ENCODE results near the gene ACTN4.

ACTN4 gene

DNA sequence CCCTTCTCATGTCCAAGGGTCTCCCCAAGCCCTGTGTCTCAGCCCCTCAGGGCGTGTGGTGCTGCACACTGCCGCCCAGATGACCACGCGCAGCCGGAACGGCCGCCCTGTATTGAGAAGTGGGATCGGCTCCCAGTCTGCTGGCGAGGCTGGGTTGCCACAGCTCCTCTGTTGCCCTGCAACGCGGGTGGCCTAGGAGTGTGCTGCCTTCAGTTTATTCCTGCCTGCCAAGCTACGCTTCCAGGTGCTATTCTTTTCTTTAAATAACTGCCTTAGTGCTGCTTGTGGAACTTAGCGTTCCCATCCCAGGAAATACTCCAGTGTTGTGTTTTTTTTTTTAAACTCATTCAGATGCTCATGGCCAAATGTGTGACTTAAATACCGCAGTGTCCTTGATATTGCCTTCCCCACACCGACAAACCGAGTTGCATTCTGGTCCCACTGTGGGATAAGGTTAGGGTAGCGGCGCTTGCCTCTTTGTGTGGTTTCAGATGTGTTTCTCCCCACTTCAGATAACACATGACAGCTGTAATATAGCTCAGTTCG lies 16.6 kb downstream of the ACTN4 start:
- H3K4me3 ChIP-seq (ENCODE audit: low read length): no peak overlapping the region
- no peaks in the 10 kb centered on the region for H3K27me3 ChIP-seq (ENCODE audit: control insufficient read depth, insufficient read depth, low read length)
- peaks cover 75% of the 10 kb centered on the region for H3K4me1 ChIP-seq (ENCODE audit: control insufficient read depth, low read depth, low read length)
- H3K27ac ChIP-seq (ENCODE audit: low read length): peak overlapping the region; percentile 12
- no peaks in the 10 kb centered on the region for H3K9me3 ChIP-seq (ENCODE audit: control insufficient read depth, low read depth, low read length)
- H3K9ac ChIP-seq (ENCODE audit: low read length): no peak overlapping the region
- no peaks in the 10 kb centered on the region for H3K36me3 ChIP-seq (ENCODE audit: control insufficient read depth, low read depth, low read length)

DNA sequence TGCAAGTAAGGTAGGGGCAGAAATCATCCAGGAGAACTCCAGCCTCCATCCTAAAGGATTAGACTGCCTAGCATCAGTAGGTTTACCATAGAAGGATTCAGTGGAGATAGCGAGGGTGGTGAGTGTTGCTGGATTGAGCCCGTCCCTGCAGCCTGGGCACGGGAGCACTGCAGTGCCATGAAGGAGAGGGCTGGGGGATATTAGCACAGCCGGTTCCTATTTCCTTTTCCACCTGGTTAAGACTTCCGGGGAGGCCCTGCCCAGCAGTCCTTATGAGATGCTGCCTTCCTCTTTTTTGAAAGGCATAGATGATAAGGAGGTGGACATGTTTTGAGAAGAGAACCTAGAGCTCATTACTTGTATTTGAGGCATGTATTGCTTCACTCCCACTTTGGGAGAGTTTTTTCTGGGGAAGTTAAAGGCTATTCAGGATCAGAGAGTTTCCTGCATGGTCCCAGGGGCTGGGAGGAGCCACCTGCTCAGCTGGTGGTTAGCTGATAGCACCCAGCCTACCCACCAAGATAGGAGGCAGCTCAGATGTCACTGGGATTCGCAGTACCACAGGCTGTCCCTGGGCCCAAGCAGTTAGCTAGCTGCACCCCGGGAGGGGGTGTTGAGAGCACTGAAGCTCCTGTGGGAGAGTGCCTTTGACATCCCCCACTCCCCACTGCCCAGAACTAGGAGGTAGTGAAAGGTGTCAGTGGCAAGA lies 17.2 kb downstream of the ACTN4 start:
- peak overlapping the region; percentile 52 for H3K9ac ChIP-seq (ENCODE audit: low read length)
- H3K27ac ChIP-seq (ENCODE audit: low read length): peak overlapping the region; percentile 12
- H3K4me3 ChIP-seq (ENCODE audit: low read length): no peak overlapping the region
- no peaks in the 10 kb centered on the region for H3K36me3 ChIP-seq (ENCODE audit: control insufficient read depth, low read depth, low read length)
- H3K9me3 ChIP-seq (ENCODE audit: control insufficient read depth, low read depth, low read length): no peaks in the 10 kb centered on the region
- no peaks in the 10 kb centered on the region for H3K27me3 ChIP-seq (ENCODE audit: control insufficient read depth, insufficient read depth, low read length)
- peaks cover 79% of the 10 kb centered on the region for H3K4me1 ChIP-seq (ENCODE audit: control insufficient read depth, low read depth, low read length)

DNA sequence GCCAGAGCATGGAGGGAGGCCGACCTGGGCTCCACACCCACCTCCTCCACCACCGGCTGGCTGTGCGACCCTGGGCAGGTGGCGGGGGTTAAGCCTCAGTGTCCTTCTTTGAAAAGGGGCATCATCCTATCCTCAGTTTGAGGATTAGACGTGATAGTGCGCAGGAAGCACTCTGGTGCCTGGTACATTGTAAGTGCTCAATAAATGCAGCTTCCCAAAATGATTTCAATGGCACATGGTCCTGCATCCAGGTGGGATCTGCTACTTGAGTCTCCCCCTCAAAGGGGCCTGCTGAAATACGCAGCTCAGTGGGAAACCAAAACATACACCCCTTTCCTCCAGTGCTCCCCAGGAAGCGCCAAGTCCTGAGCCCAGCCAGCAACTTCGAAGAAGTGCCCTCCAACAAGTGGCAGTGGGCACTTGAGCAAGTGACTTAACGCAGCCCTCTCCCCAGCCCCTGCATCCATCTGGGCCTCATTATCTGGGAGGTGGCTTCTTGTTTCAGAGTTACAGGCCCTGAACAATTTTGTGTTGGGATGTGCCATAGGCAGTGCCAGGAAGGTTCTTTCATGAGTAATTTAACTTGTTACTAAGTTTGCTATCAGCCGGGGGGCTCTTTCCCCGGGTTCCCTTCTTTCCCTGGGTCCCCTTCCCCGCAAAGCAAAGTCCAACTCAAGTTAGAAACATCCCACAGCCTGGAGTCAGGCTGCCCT lies 17.9 kb downstream of the ACTN4 start:
- H3K9ac ChIP-seq (ENCODE audit: low read length): peak overlapping the region; percentile 52
- peaks cover 85% of the 10 kb centered on the region for H3K4me1 ChIP-seq (ENCODE audit: control insufficient read depth, low read depth, low read length)
- no peak overlapping the region for H3K4me3 ChIP-seq (ENCODE audit: low read length)
- H3K9me3 ChIP-seq (ENCODE audit: control insufficient read depth, low read depth, low read length): no peaks in the 10 kb centered on the region
- H3K27me3 ChIP-seq (ENCODE audit: control insufficient read depth, insufficient read depth, low read length): no peaks in the 10 kb centered on the region
- H3K27ac ChIP-seq (ENCODE audit: low read length): peak overlapping the region; percentile 81
- no peaks in the 10 kb centered on the region for H3K36me3 ChIP-seq (ENCODE audit: control insufficient read depth, low read depth, low read length)

DNA sequence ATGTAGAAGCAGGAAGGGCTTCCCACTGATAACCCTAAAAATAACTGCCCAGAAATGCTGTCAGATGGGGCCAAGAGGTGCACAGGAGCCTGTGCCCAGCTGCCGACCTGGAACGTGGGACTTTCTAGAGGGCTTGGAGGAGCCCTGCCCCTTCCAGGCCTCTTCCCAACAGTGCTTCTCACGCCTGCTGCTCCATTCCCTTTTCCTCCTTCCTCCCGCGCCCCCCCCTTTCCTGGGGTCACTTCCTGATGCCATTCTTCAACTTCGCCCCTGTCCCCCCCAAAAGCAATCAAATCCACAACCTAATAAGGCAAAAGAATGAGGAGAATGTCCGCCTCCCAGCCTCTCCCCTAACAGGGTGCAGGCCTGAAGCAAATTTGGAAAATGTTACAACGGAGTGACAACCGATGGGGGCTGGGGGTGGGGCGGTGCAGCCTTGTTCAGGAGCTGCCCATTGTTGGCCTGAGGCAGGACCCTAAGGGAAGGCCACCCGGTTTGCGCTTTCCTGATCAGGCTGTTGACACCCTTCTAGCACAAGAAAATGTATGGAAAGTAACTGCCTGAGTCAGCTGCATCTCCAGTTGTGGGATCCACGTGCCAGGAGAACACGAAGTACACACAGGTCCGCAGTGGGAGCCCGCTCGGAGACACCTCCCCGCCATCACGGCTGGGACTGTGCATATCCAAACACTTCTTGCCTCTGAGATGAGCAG lies 18.7 kb downstream of the ACTN4 start:
- peaks cover 84% of the 10 kb centered on the region for H3K4me1 ChIP-seq (ENCODE audit: control insufficient read depth, low read depth, low read length)
- H3K4me3 ChIP-seq (ENCODE audit: low read length): peak overlapping the region; percentile 12
- H3K36me3 ChIP-seq (ENCODE audit: control insufficient read depth, low read depth, low read length): no peaks in the 10 kb centered on the region
- H3K27ac ChIP-seq (ENCODE audit: low read length): peak overlapping the region; percentile 81
- no peaks in the 10 kb centered on the region for H3K9me3 ChIP-seq (ENCODE audit: control insufficient read depth, low read depth, low read length)
- no peaks in the 10 kb centered on the region for H3K27me3 ChIP-seq (ENCODE audit: control insufficient read depth, insufficient read depth, low read length)
- H3K9ac ChIP-seq (ENCODE audit: low read length): peak overlapping the region; percentile 52

DNA sequence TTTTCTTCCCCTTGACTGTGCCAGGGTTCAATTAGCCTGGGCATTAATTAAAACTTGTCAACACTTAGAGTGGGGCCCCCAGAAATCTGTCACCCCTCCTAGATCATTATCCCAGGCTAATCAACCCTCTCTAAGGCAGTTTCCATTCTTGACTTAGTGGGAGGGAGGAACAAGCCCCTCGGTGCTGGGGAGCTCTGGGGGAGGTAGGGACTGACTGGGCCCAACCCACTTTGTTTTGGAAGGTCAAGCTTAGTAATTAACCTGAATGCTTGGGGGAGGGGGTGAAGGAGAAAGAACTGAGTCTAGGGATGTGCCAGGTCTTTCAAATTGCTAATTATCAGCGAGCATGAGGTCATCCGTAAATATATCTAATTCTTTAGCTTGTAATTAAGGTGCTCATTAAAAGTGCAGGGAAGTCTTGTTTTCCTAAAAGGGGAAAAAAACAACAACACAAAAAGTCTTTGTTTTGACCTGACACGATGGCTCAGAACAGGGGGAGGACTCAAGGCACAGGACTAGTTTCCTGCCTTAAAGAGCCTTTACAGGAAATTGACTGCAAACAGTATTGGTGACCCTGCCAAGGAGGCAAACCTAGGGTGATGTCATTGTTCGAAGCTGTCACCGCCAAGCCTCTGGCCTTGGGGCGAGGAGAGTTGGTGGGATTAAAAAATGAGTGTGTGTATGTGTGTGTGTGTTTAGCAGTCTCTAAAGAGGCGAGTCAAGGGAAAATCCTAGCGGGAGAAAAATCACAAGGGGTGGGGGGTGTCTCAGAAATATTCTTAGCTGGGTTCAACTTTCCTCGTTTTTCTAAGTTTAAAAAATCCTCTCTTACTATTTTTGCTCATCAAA lies 19.4 kb downstream of the ACTN4 start:
- no peaks in the 10 kb centered on the region for H3K36me3 ChIP-seq (ENCODE audit: control insufficient read depth, low read depth, low read length)
- H3K4me3 ChIP-seq (ENCODE audit: low read length): peak overlapping the region; percentile 12
- no peaks in the 10 kb centered on the region for H3K27me3 ChIP-seq (ENCODE audit: control insufficient read depth, insufficient read depth, low read length)
- H3K9me3 ChIP-seq (ENCODE audit: control insufficient read depth, low read depth, low read length): no peaks in the 10 kb centered on the region
- H3K4me1 ChIP-seq (ENCODE audit: control insufficient read depth, low read depth, low read length): peaks cover 84% of the 10 kb centered on the region
- H3K27ac ChIP-seq (ENCODE audit: low read length): peak overlapping the region; percentile 52
- H3K9ac ChIP-seq (ENCODE audit: low read length): peak overlapping the region; percentile 43

DNA sequence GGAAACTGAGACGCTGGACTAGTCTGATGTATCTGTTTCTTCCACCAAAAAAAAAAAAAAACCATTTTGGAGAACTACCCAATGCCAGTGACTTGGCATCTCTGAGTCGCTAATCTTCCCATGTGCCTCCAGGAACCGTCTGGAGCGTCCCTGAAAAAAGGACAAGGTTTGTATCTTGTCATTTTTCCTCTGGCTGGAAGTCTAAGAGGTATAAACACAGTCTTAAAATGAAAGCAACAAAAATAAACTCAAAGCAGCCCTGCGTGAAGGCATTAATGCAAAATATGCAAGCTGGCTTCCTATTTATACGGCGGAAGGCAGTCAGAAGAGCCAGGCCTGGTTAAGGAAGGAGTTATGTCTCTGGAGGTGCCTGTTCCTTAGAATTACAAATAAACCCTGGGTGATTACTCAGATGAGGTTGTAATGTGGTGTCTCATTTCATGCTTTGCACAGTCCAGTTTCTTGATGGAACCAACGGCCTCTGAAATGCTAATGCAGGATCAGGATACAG lies 20.3 kb downstream of the ACTN4 start:
- Histone ChIP-seq H3K27ac (ENCODE audit: low read length) (peak overlapping the region; percentile 52), H3K9me3 (ENCODE audit: control insufficient read depth, low read depth, low read length) (no peaks in the 10 kb centered on the region), H3K9ac (ENCODE audit: low read length) (peak overlapping the region; percentile 43), H3K4me1 (ENCODE audit: control insufficient read depth, low read depth, low read length) (peaks cover 76% of the 10 kb centered on the region), H3K36me3 (ENCODE audit: control insufficient read depth, low read depth, low read length) (no peaks in the 10 kb centered on the region), H3K4me3 (ENCODE audit: low read length) (no peak overlapping the region), H3K27me3 (ENCODE audit: control insufficient read depth, insufficient read depth, low read length) (no peaks in the 10 kb centered on the region)

DNA sequence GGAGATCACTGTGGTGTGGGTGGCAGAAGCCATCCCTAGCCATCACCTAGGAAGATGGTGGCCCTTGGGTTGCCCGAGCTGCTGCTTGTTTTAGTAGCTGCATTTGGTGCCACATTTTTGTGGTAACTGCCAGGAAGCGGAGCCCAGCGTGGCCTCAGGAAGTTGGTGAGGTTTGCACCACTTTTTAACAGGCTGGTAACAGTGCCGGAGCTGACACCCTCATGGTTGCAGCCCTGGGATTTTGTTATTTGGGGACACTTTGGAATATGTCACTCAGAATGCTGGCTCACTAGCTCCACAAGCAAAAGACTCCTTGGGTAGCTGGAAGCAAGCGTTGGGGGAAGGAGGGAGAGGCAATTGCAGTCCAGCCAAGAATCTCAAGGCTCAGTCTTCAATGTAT lies 22.1 kb downstream of the ACTN4 start:
- Histone ChIP-seq H3K36me3 (ENCODE audit: control insufficient read depth, low read depth, low read length) (no peaks in the 10 kb centered on the region), H3K9ac (ENCODE audit: low read length) (no peak overlapping the region), H3K9me3 (ENCODE audit: control insufficient read depth, low read depth, low read length) (no peaks in the 10 kb centered on the region), H3K27ac (ENCODE audit: low read length) (no peak overlapping the region), H3K27me3 (ENCODE audit: control insufficient read depth, insufficient read depth, low read length) (no peaks in the 10 kb centered on the region), H3K4me1 (ENCODE audit: control insufficient read depth, low read depth, low read length) (peaks cover 63% of the 10 kb centered on the region), H3K4me3 (ENCODE audit: low read length) (no peak overlapping the region)

DNA sequence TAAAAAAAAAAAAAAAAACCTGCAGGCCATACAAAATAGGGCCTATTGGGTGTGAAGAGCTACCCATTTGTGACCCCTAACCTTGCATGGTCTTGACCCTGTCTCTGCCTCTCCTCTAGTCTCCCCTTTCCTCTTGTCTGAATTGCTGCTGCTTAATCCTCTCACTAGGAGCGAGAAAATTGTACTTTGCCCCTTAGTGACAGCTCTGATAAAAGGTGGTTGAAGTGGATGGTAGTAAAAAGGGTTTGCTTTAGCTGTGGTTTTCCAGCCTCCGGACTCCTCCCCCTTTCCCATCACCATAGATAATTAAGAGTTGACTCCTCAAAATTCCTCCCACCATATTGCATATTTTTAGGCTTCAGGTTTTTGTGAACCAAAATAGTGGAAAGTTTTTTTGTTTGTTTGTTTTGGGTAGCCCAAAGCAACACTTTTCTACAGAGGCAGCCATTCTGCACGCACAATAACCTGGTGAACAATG lies 23.5 kb downstream of the ACTN4 start:
- no peak overlapping the region for H3K4me3 ChIP-seq (ENCODE audit: low read length)

DNA sequence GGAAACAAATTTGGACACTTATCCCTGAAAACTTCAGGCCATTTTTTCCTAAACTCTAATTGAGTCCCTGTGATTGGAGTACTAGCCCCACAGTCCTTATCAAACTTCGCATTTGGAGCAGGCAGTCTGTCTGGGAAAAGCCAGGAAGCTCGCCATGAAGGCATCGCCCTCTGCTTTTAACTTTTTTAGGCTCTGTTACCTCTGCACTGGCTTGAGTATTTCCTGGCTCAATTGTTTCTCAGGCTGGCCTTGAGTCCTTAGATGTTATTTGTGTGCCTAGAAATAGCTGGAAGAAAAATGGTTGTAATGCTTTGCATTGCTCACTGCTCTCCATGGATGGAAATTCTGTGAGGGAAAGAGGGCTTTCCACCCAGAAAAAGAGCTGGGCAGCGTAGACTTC lies 24.2 kb downstream of the ACTN4 start:
- H3K27ac ChIP-seq (ENCODE audit: low read length): no peak overlapping the region
- no peak overlapping the region for H3K4me3 ChIP-seq (ENCODE audit: low read length)
- no peaks in the 10 kb centered on the region for H3K36me3 ChIP-seq (ENCODE audit: control insufficient read depth, low read depth, low read length)
- H3K9me3 ChIP-seq (ENCODE audit: control insufficient read depth, low read depth, low read length): no peaks in the 10 kb centered on the region
- no peak overlapping the region for H3K9ac ChIP-seq (ENCODE audit: low read length)
- H3K27me3 ChIP-seq (ENCODE audit: control insufficient read depth, insufficient read depth, low read length): no peaks in the 10 kb centered on the region
- peaks cover 42% of the 10 kb centered on the region for H3K4me1 ChIP-seq (ENCODE audit: control insufficient read depth, low read depth, low read length)

More for the DNA sequence above, 23.5 kb downstream of the ACTN4 start:
- Histone ChIP-seq H3K27ac (ENCODE audit: low read length) (no peak overlapping the region), H3K9ac (ENCODE audit: low read length) (no peak overlapping the region), H3K4me1 (ENCODE audit: control insufficient read depth, low read depth, low read length) (peaks cover 49% of the 10 kb centered on the region), H3K36me3 (ENCODE audit: control insufficient read depth, low read depth, low read length) (no peaks in the 10 kb centered on the region), H3K9me3 (ENCODE audit: control insufficient read depth, low read depth, low read length) (no peaks in the 10 kb centered on the region), H3K27me3 (ENCODE audit: control insufficient read depth, insufficient read depth, low read length) (no peaks in the 10 kb centered on the region)

DNA sequence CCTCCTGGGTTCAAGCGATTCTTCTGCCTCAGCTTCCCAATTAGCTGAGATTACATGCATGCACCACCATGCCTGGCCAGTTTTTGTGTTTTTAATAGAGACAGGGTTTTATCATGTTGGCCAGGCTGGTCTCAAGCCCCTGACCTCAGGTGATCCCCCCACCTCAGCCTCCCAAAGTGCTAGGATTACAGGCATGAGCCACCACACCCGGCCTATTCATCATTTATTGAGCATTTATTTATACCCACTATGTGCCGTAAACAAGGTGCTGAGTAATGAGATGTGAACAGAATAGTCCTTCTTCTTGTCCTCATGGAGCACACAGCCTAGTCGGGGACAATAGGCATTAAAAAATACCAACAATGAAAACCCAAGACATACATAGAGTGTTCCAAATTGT lies 25.6 kb downstream of the ACTN4 start:
- H3K27me3 ChIP-seq (ENCODE audit: control insufficient read depth, insufficient read depth, low read length): no peaks in the 10 kb centered on the region

More for the DNA sequence above, 25.6 kb downstream of the ACTN4 start:
- Histone ChIP-seq H3K27ac (ENCODE audit: low read length) (no peak overlapping the region), H3K4me1 (ENCODE audit: control insufficient read depth, low read depth, low read length) (peaks cover 29% of the 10 kb centered on the region), H3K9ac (ENCODE audit: low read length) (no peak overlapping the region), H3K4me3 (ENCODE audit: low read length) (no peak overlapping the region), H3K9me3 (ENCODE audit: control insufficient read depth, low read depth, low read length) (no peaks in the 10 kb centered on the region), H3K36me3 (ENCODE audit: control insufficient read depth, low read depth, low read length) (no peaks in the 10 kb centered on the region)

Measured in iPS-18a (cell line).